HG03342 (cell line): ENCODE measurements around the gene GBX1.

Experiments used
- ATAC-seq: cut with Tn5 transposase; IDR thresholded peaks from one replicate; pipeline ENCODE4 v1.9.1; 2021; ENCODE audit warnings: mild to moderate bottlenecking, moderate library complexity; ENCODE audit not compliant: unreplicated experiment

The GBX1 gene

DNA sequence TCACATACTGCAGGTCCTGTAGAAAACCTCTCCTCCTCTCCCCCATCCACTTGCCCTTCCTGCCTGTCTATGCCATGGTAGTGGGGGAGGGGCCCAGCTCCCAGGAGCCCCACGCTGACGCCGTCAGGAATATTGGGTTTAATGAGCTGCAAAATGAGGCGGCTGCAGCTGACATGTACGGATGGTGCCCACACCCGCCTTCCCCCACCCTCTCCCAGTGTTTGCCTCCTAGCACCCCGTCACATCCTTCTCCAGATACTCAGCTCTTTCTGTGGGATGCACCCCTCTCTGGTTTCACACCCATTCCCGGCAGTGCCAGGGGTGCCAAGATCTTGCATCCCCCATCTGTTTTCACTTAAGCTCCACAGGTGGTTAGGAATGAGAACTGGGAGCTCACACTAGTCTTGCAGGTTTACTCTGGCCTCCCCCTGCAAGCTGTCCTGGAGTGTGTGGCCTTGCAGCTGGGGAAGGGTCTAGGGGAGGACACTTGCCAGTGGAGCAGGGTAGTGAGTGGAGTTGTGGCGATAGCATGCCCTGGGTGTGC lies 26.1 kb downstream of the GBX1 start:
- ATAC-seq: no peak

- no peak for ATAC-seq
Measured at GRCh38 chr7:151140826-151141225, 26.7 kb downstream of the GBX1 start.

DNA sequence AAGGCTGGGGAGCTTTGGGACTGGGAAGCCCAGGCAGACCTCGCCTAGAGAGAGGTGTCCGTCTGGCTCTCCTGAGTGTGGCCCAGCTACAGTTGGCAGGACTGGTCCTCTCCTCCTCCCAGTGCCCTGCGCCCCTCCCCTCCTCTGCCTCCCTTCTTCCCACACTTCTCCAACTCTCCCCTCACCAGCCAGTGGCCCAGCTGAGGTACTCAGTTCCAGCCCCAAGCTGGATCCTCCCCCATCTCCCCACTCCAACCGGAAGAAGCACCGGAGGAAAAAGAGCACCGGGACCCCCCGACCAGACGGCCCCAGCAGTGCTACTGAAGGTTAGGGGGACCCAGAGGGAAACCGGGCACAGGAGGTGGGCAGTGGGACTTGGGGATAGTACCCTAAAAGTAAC lies 27.7 kb downstream of the GBX1 start:
- no peak for ATAC-seq

- ATAC-seq: no peak
Measured at GRCh38 chr7:151139071-151139790, 28.3 kb downstream of the GBX1 start.

GRCh38 chr7:151138153-151138851 lies 29.2 kb downstream of the GBX1 start:
- no peak for ATAC-seq

DNA sequence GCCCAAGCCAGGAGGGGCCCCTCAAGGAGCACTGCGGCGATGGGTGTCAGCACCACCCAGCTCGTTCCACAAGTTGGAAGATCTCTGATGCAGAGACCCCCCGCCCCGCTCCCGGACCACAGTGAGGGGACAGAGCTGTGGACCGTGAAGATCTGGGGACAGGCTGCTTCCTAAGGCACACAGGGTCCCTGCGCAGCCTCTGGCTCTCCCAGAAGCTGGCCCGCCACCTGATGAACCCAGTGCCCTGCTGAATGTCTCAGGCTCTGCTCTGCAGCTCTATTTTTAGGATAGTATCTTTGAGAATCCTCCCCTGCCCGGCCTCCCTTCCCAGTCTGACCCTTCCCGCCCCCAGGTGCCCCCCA lies 29.7 kb downstream of the GBX1 start:
- ATAC-seq: no peak

- ATAC-seq: no peak
Measured at GRCh38 chr7:151137076-151137675, 30.3 kb downstream of the GBX1 start.

- no peak for ATAC-seq
Measured at GRCh38 chr7:151135866-151136843, 31.3 kb downstream of the GBX1 start.

- ATAC-seq: no peak
Measured at GRCh38 chr7:151135525-151135845, 32.0 kb downstream of the GBX1 start.

DNA sequence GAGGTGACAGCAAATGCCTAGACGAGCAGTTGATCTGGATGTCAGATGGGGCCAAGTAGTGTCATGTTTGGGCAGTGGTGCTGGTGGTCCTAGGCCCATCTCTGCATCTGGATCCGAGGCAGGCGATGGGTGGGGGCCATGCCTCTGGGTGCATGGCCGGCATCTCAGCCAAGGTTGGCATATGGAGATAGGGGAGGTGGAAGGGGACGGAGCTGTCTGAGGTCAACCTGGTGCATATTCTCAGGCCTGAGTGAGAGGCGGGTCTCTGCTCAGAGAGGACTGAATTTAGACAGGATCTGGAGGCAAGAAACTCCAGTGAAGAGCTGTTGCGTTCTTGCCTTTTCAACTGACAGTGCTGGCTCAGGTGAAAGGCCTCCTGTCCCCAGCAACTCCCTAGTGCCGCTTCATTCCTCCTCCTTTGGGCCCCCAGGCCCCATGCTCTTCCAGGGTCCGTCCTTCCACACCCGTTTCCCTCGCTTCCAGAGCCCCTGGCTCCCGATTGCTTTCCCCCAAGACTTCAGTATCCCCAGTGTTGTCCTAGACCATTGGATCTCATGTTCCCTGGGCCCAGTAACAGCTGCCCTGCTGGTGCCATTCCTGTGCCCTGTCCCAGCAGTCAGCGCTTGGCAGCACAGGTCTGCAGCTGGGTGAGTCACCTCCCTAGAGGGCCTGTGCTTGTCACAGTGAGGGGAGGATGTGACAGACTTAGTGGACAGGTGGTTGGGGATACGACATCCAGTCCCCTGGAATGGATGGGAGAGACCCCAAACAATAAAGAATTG lies 32.6 kb downstream of the GBX1 start:
- no peak for ATAC-seq

DNA sequence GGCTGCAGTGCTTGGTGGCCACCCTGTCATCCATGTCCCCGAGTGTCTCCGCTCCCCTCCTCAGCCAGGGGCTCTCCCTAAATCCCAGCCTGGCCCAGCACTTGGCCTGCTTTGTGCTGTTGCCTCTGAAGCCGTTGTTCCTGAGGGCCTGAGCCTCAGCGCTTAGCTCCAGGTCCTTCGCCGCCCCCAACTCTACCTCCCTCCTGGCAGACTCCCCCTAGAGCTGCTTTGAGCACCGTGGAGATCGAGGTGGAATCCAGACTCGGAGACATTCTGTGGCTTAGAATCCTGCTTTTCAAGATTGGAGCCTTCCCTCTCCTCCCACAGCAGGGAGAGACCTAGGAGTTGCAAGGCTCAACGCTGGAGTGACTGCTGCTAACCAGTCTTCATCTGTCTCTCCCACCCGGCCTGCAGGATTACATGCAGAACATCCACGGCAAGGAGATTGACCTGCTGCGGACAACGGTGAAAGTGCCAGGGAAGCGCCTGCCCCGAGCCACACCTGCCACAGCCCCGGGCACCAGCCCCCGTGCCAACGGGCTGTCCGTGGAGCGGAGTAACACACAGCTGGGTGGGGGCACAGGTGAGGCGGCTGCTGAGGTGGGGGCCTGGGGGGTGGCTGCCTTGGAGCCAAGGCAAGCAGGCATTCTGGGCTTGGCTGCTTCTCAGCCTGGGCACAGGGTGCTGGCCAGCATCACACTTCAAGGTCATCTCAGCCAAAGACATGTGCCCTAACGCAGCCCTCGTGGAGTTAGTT lies 33.3 kb downstream of the GBX1 start:
- no peak for ATAC-seq

DNA sequence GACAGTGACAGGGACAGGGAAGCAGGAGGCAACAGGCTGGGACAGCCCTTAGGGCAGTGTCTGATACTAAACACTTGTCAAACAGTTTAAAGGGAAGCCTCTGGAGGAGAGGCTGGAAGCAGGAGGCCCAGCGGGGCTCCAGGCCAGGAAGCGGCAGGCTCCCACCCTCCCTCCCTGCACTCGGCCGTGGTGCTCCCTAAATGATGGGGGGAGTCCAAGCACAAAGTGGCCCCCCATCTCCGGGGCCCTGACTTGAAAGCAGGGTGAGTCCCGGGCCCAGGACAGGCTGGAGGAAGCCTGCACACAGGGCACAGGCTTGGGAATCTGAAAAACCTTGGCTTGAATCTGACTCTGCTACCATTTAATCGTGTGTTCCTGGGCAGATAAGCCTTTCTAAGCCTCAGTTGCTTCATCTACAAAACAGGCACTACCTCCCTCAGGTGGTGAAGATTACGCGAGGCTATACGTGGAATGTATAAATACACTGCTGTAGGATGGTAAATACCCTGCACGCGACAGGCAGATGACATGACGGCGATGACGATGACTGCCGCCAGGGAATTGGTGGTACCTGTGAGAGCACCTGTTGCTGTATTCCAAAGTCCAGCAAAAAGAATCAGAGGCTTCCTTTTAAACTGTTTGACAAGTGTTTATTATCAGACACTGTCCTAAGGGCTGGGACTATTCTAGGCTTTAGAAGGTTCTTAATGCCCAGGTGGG lies 34.1 kb downstream of the GBX1 start:
- ATAC-seq: no peak

GRCh38 chr7:151132461-151133205 lies 34.9 kb downstream of the GBX1 start:
- ATAC-seq: no peak

GRCh38 chr7:151131592-151132293 lies 35.8 kb downstream of the GBX1 start:
- no peak for ATAC-seq

DNA sequence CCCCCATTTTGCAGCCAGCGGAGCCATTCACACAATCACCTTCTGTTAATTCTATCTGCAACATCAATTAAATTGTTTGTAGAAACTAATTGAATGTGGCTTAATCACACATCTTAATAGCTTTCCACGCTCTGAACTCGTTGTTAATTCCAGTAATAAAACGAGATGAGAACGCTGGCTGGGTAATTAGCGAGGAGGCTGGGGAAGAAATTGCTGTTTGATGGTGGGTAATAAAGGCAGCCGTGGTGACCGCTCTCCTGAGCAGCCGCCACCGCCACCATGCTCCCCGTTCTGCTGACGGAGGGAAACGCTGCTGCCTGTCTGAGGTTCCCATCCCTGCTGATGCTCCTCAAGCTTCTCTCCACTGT lies 36.3 kb downstream of the GBX1 start:
- no peak for ATAC-seq

DNA sequence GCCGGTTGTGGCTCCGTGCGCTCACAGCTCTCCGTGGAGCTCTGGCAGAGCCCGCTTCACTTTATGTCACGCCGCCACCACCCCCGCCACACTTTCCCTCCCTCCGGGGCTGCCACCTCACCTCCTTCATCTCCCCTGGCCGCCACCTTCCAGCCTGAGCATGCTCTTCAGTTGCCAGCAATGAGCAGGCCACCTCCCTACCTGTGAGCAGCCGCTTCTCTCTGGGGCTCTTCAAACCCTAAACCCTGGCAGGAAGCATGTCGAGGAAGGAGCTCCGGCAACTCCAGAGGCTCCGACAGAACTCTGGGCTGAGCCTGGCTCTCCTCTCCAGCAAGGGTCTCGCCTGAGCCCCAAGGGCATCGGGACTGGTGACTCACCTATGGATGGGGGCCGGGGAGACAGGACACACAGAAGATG lies 36.7 kb downstream of the GBX1 start:
- no peak for ATAC-seq

DNA sequence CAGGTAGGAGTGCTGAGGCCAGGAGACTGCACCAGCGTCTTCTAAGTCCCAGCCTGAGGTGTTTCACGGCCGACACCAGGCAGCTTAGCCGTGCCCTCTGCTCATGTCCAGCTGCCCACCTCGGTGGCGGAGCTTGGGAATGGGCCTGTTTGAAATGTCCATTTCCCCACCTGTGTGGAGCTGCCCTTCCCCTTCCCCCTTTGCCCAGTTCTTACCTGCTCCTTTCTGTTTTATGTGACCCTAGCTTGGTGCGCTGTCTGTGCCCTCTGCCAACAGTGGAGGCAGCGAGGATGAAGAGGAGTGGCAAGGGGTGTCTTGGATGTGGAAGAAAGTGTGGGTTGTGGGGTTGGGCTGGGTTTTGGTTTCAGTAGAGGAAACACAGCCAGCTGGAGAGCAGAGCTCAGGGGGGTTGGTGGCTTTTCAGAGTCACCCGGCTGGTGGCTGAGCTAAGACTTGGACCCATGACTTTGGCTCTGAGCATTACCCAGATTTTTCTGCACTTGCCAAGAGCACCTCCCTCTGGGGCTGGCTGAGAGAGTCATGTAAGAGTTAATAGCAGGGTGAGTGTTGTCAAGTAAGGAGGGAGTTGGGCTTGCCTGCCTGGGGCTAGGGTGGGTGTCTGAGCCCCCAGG lies 37.4 kb downstream of the GBX1 start:
- no peak for ATAC-seq
